ENCODE measurements around the gene HTR4.

GRCh38 chr5:148574167-148574566 is 80.2 kb downstream of the HTR4 start:
- TF ChIP-seq CTCF (IDR thresholded peaks at IDR 0.05) = no peak
- no peak for TF ChIP-seq POLR2A (IDR thresholded peaks at IDR 0.05)
- TF ChIP-seq EP300 (IDR thresholded peaks at IDR 0.05) = no peak
